ENCODE data around the gene PDK3. TPM values are rescaled to one million over a fixed set of nuclear protein-coding genes. Genes with fewer than 3 reads are reported as not detected.

Gene PDK3
- total and polyA plus RNA-seq, 5 donors from 2014 or later = 11.3 to 33.9 (median 33.0) TPM

DNA sequence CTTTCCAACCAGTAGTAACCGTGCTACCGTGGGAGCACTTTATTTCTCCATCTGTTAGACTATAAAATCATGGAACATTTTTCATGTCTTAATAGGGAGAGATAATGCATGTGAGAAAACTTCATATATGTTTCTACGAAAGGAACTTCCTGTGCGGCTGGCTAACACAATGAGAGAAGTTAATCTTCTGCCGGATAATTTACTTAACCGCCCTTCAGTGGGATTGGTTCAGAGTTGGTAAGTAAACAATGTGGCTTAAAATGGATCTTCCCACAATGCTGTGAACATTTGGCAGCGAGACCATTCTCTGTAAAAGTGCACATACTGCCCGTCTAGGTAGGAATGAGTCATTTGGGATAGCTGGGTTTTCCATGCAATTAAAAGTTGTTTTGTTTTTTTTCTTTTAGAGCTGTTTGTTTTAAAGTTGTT is 29.6 kb downstream of the PDK3 start:
- peaks cover 0 to 4% (median 0%) of the 10 kb centered on the region in 7 donors for H3K9me3 Mint-ChIP-seq
- DNase-seq (no peak), ATAC-seq (ENCODE audit: low read depth in 2 of 2) (no peak)
- no peak overlapping the region for H3K4me3 ChIP-seq (ENCODE audit: low read depth, low read length)
- H3K4me1 Mint-ChIP-seq = peaks cover 10 to 40% (median 23%) of the 10 kb centered on the region in 4 donors
- H3K4me1 ChIP-seq (ENCODE audit: control insufficient read depth, insufficient read depth, low read length, poor library complexity, severe bottlenecking) = peaks cover 6% of the 10 kb centered on the region
- no peaks in the 10 kb centered on the region for H3K9me3 ChIP-seq (ENCODE audit: control insufficient read depth in 2 of 2, low read length in 2 of 2)
- no peak overlapping the region for H3K27ac ChIP-seq (ENCODE audit: insufficient read depth, low read length, poor library complexity, severe bottlenecking)
- no peaks in the 10 kb centered on the region for H3K27me3 ChIP-seq (ENCODE audit: control insufficient read depth, insufficient read depth, low read length)
- H3K4me3 Mint-ChIP-seq = peak overlapping the region in 2 of 4 donors; percentile 32 to 47
- no peaks in the 10 kb centered on the region for H3K27me3 Mint-ChIP-seq
- H3K36me3 ChIP-seq (ENCODE audit: control insufficient read depth, insufficient read depth, low read length) = peaks cover 3% of the 10 kb centered on the region
- H3K27ac Mint-ChIP-seq = peak overlapping the region; percentile 24 to 32 (median 26)
- H3K36me3 Mint-ChIP-seq = peaks cover 10% of the 10 kb centered on the region

DNA sequence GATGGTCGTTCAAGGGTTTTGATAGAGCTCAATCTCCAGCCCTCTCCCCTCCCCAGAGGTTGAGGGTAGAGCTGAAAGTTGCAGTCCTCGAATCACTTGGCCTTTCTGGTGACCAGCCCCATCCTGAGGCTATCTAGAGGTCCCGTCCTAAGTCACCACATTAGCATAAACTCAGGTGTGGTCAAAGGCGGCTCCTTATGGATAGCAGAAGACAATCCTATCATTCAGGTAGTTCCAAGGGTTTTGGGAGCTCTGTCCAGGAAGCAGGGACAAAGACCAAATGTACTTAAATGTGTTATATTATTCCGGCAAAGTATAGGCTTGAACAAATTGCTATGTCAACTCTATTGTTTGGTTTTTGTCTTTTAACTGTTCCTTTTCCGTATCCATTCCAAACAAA is 30.6 kb downstream of the PDK3 start:
- Mint-ChIP-seq H3K27me3 (no peaks in the 10 kb centered on the region), H3K9me3 (peaks cover 0 to 5% (median 0%) of the 10 kb centered on the region in 7 donors), H3K27ac (no peak overlapping the region), H3K4me1 (peaks cover 10 to 40% (median 23%) of the 10 kb centered on the region in 4 donors), H3K36me3 (peaks cover 10% of the 10 kb centered on the region), H3K4me3 (no peak overlapping the region)
- Histone ChIP-seq H3K4me3 (ENCODE audit: low read depth, low read length) (no peak overlapping the region), H3K36me3 (ENCODE audit: control insufficient read depth, insufficient read depth, low read length) (peaks cover 3% of the 10 kb centered on the region), H3K27me3 (ENCODE audit: control insufficient read depth, insufficient read depth, low read length) (no peaks in the 10 kb centered on the region), H3K27ac (ENCODE audit: insufficient read depth, low read length, poor library complexity, severe bottlenecking) (no peak overlapping the region), H3K9me3 (ENCODE audit: control insufficient read depth in 2 of 2, low read length in 2 of 2) (no peaks in the 10 kb centered on the region), H3K4me1 (ENCODE audit: control insufficient read depth, insufficient read depth, low read length, poor library complexity, severe bottlenecking) (peaks cover 6% of the 10 kb centered on the region)
- no peak for ATAC-seq (ENCODE audit: low read depth in 2 of 2)
- no peak for DNase-seq

DNA sequence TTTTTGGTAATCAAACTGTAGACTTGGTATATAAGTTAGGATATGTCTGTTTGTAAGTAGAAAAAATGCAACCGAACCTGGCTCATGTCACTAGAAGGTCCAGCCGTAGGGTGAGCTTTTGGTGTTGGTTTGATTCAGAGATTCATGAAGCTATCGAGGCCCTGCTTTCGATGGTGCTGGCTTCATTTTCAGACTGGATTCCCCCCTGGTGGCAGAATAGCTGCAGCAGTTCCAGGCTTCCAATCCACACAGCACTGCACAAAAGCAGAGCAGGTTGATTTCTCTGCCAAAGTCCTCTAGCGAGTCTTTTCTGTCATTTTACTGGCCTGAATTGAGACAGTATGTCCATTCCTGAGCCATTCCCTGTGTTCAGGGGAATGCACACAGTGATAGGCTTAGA is 33.1 kb downstream of the PDK3 start:
- peaks cover 9 to 33% (median 20%) of the 10 kb centered on the region in 4 donors for H3K4me1 Mint-ChIP-seq
- DNase-seq = peak in 2 of 3 donors; percentile 27 to 56
- peak in 1 of 2 donors; percentile 46 for ATAC-seq (ENCODE audit: low read depth in 2 of 2)
- Histone ChIP-seq H3K4me1 (ENCODE audit: control insufficient read depth, insufficient read depth, low read length, poor library complexity, severe bottlenecking) (peaks cover 6% of the 10 kb centered on the region), H3K27ac (ENCODE audit: insufficient read depth, low read length, poor library complexity, severe bottlenecking) (peak overlapping the region; percentile 75), H3K9me3 (ENCODE audit: control insufficient read depth in 2 of 2, low read length in 2 of 2) (no peaks in the 10 kb centered on the region), H3K27me3 (ENCODE audit: control insufficient read depth, insufficient read depth, low read length) (no peaks in the 10 kb centered on the region), H3K36me3 (ENCODE audit: control insufficient read depth, insufficient read depth, low read length) (peaks cover 3% of the 10 kb centered on the region), H3K4me3 (ENCODE audit: low read depth, low read length) (peak overlapping the region; percentile 64)
- H3K27me3 Mint-ChIP-seq = no peaks in the 10 kb centered on the region
- H3K9me3 Mint-ChIP-seq = peaks cover 0 to 5% (median 0%) of the 10 kb centered on the region in 7 donors
- H3K36me3 Mint-ChIP-seq = peaks cover 8% of the 10 kb centered on the region
- H3K27ac Mint-ChIP-seq = peak overlapping the region in 2 of 3 donors; percentile 85 to 87
- peak overlapping the region in 3 of 4 donors; percentile 50 to 80 (median 56) for H3K4me3 Mint-ChIP-seq

DNA sequence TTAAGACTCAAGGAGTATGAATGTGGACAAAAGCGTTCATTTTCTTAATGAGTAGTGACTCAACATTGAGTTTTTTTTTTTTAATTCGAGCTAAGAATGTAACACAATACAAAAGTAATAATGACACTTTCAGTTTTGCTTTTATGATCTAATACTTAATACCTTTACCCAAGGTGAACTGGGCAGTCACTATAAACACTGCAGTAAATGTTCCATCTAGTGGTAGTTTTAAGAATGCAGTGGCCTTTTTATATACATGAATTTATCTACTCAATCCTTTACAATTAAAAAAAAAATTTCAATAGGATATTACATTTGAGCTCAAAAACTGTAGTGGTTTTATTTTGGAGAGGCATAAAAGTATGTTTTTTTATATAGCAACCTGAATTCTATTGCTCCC is 33.9 kb downstream of the PDK3 start:
- Mint-ChIP-seq H3K4me1 (peaks cover 4 to 25% (median 16%) of the 10 kb centered on the region in 4 donors), H3K27ac (peak overlapping the region in 2 of 3 donors; percentile 85 to 87), H3K4me3 (peak overlapping the region in 3 of 4 donors; percentile 50 to 80 (median 56)), H3K27me3 (no peaks in the 10 kb centered on the region), H3K36me3 (peaks cover 5% of the 10 kb centered on the region), H3K9me3 (peaks cover 0 to 5% (median 0%) of the 10 kb centered on the region in 7 donors)
- Histone ChIP-seq H3K36me3 (ENCODE audit: control insufficient read depth, insufficient read depth, low read length) (peaks cover 7% of the 10 kb centered on the region), H3K4me1 (ENCODE audit: control insufficient read depth, insufficient read depth, low read length, poor library complexity, severe bottlenecking) (peaks cover 6% of the 10 kb centered on the region), H3K27me3 (ENCODE audit: control insufficient read depth, insufficient read depth, low read length) (no peaks in the 10 kb centered on the region), H3K4me3 (ENCODE audit: low read depth, low read length) (peak overlapping the region; percentile 64), H3K9me3 (ENCODE audit: control insufficient read depth in 2 of 2, low read length in 2 of 2) (no peaks in the 10 kb centered on the region), H3K27ac (ENCODE audit: insufficient read depth, low read length, poor library complexity, severe bottlenecking) (peak overlapping the region; percentile 75)
- peak; percentile 93 to 96 for ATAC-seq (ENCODE audit: low read depth in 2 of 2)
- DNase-seq = peak in 2 of 3 donors; percentile 58 to 75

DNA sequence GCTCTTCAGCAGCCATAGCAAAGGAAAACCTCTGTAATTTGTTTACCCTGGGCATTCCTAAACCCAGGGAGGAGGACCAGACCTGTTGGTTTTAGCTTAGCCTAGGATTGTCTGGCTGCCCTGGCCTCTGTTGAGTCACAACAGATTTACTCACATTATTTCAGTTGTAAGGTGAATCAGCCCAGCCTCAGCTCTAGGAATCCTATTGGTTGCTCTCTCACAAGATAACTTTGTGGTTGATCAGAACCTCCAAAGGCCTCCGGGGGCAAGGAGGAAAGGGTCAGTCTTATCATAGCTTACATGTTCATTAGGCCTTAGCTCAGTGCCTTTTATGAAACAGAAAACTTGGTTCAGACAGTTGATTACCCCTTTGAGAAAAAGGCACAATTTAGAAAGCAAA is 41.0 kb downstream of the PDK3 start:
- Mint-ChIP-seq H3K36me3 (peaks cover 22% of the 10 kb centered on the region), H3K4me1 (peaks cover 0 to 2% (median 0%) of the 10 kb centered on the region in 4 donors), H3K9me3 (peaks cover 0 to 1% (median 0%) of the 10 kb centered on the region in 7 donors), H3K27me3 (no peaks in the 10 kb centered on the region), H3K4me3 (no peak overlapping the region), H3K27ac (no peak overlapping the region)
- Histone ChIP-seq H3K27me3 (ENCODE audit: control insufficient read depth, insufficient read depth, low read length) (no peaks in the 10 kb centered on the region), H3K4me1 (ENCODE audit: control insufficient read depth, insufficient read depth, low read length, poor library complexity, severe bottlenecking) (no peaks in the 10 kb centered on the region), H3K36me3 (ENCODE audit: control insufficient read depth, insufficient read depth, low read length) (peaks cover 18% of the 10 kb centered on the region), H3K4me3 (ENCODE audit: low read depth, low read length) (no peak overlapping the region), H3K9me3 (ENCODE audit: control insufficient read depth in 2 of 2, low read length in 2 of 2) (no peaks in the 10 kb centered on the region), H3K27ac (ENCODE audit: insufficient read depth, low read length, poor library complexity, severe bottlenecking) (no peak overlapping the region)
- ATAC-seq (ENCODE audit: low read depth in 2 of 2) (no peak), DNase-seq (peak in 1 of 3 donors; percentile 20)

DNA sequence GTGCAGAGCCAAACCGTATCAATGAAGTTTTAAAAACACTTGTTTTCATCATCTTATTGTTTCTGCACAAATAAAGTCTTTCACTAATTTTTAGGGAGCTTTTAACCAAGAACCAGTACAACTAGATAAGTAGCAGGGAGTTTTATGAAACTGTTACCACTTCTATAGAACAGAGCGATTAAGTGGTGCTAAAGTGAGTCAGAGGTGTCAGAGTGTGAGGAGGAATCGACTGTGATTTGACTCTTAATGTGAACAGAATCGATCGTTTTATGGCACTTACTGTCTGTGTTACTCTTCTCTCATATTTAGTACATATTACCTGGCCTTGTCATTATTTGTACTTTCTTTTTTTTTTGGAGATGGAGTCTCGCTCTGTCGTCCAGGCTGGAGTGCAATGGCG is 43.3 kb downstream of the PDK3 start:
- H3K27me3 Mint-ChIP-seq = no peaks in the 10 kb centered on the region
- Histone ChIP-seq H3K9me3 (ENCODE audit: control insufficient read depth in 2 of 2, low read length in 2 of 2) (no peaks in the 10 kb centered on the region), H3K27ac (ENCODE audit: insufficient read depth, low read length, poor library complexity, severe bottlenecking) (no peak overlapping the region), H3K27me3 (ENCODE audit: control insufficient read depth, insufficient read depth, low read length) (no peaks in the 10 kb centered on the region), H3K36me3 (ENCODE audit: control insufficient read depth, insufficient read depth, low read length) (peaks cover 17% of the 10 kb centered on the region), H3K4me1 (ENCODE audit: control insufficient read depth, insufficient read depth, low read length, poor library complexity, severe bottlenecking) (no peaks in the 10 kb centered on the region), H3K4me3 (ENCODE audit: low read depth, low read length) (no peak overlapping the region)
- H3K9me3 Mint-ChIP-seq = peaks cover 0 to 1% (median 0%) of the 10 kb centered on the region in 7 donors
- ATAC-seq (ENCODE audit: low read depth in 2 of 2) (no peak), DNase-seq (no peak)
- no peak overlapping the region for H3K4me3 Mint-ChIP-seq
- H3K27ac Mint-ChIP-seq = no peak overlapping the region
- H3K36me3 Mint-ChIP-seq = peaks cover 22% of the 10 kb centered on the region
- H3K4me1 Mint-ChIP-seq = peaks cover 0 to 3% (median 3%) of the 10 kb centered on the region in 4 donors

DNA sequence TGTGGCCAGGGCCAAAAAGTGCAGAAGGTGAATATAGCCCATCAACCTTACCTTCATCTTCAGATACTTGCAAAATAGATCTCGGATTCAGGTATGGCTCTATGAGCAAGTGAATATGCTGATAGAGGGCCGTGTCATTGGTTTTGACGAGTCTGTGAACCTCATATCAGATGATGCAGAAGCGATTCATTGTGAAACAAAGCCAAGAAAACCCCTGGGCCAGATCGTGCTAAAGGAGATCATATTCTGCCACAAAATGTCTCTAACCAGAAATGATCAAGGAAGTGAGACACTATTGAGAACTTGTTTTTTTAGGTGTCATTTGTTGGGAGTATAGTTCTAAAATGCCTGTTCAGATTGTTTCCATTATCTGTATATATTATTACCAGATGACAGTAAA is 48.3 kb downstream of the PDK3 start:
- H3K27ac Mint-ChIP-seq = peak overlapping the region in 1 of 3 donors; percentile 56
- Histone ChIP-seq H3K9me3 (ENCODE audit: control insufficient read depth in 2 of 2, low read length in 2 of 2) (no peaks in the 10 kb centered on the region), H3K36me3 (ENCODE audit: control insufficient read depth, insufficient read depth, low read length) (peaks cover 5% of the 10 kb centered on the region), H3K27ac (ENCODE audit: insufficient read depth, low read length, poor library complexity, severe bottlenecking) (no peak overlapping the region), H3K4me1 (ENCODE audit: control insufficient read depth, insufficient read depth, low read length, poor library complexity, severe bottlenecking) (no peaks in the 10 kb centered on the region), H3K4me3 (ENCODE audit: low read depth, low read length) (no peak overlapping the region), H3K27me3 (ENCODE audit: control insufficient read depth, insufficient read depth, low read length) (no peaks in the 10 kb centered on the region)
- H3K9me3 Mint-ChIP-seq = peaks cover 0 to 1% (median 0%) of the 10 kb centered on the region in 7 donors
- H3K4me3 Mint-ChIP-seq = no peak overlapping the region
- H3K4me1 Mint-ChIP-seq = peaks cover 0 to 5% (median 3%) of the 10 kb centered on the region in 4 donors
- peak in 1 of 3 donors; percentile 45 for DNase-seq
- ATAC-seq (ENCODE audit: low read depth in 2 of 2) = no peak
- H3K27me3 Mint-ChIP-seq = no peaks in the 10 kb centered on the region
- H3K36me3 Mint-ChIP-seq = peaks cover 14% of the 10 kb centered on the region

DNA sequence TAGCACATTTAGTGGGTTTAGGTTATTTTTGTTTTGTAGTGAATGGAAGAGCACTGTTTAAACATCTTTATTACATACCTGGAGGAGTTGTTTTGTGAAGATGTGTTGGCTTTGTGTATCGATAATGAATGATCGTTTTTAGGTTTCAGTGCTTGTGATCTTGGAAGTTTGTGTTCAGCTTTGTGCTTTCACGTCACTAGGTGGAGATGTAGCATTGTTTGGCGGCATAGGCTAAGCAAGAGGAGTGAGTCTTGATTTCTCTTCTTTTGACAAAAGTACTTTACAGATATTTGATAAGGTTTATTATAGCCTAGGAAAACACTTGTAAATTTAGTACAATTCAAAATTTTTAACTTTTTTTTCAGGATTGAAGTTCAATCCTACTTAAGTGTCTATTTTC is 50.4 kb downstream of the PDK3 start:
- Mint-ChIP-seq H3K36me3 (peaks cover 6% of the 10 kb centered on the region), H3K4me3 (no peak overlapping the region), H3K4me1 (peaks cover 0 to 5% (median 3%) of the 10 kb centered on the region in 4 donors), H3K27me3 (no peaks in the 10 kb centered on the region), H3K9me3 (no peaks in the 10 kb centered on the region), H3K27ac (no peak overlapping the region)
- no peak for DNase-seq
- no peak overlapping the region for H3K27ac ChIP-seq (ENCODE audit: insufficient read depth, low read length, poor library complexity, severe bottlenecking)
- no peaks in the 10 kb centered on the region for H3K9me3 ChIP-seq (ENCODE audit: control insufficient read depth in 2 of 2, low read length in 2 of 2)
- no peak overlapping the region for H3K4me3 ChIP-seq (ENCODE audit: low read depth, low read length)
- H3K27me3 ChIP-seq (ENCODE audit: control insufficient read depth, insufficient read depth, low read length) = no peaks in the 10 kb centered on the region
- H3K4me1 ChIP-seq (ENCODE audit: control insufficient read depth, insufficient read depth, low read length, poor library complexity, severe bottlenecking) = no peaks in the 10 kb centered on the region
- H3K36me3 ChIP-seq (ENCODE audit: control insufficient read depth, insufficient read depth, low read length) = peaks cover 5% of the 10 kb centered on the region
- ATAC-seq (ENCODE audit: low read depth in 2 of 2) = no peak

Data from CD4-positive, CD25-positive, alpha-beta regulatory T cell (primary cell).